HTR-8/SVneo (cell line): Measurements from ENCODE around the gene PPM1J.

Experiments
- DNase-seq: peaks from one replicate; pipeline ENCODE4 v3.0.0; 2011; ENCODE audit warnings: low spot score, mixed read lengths; ENCODE audit not compliant: insufficient read length
- FAIRE-seq: peaks from 2 replicates; lab custom pipeline; 2011; peaks lifted over from hg19 to GRCh38; lab: Jason Lieb, UNC

Gene PPM1J

DNA sequence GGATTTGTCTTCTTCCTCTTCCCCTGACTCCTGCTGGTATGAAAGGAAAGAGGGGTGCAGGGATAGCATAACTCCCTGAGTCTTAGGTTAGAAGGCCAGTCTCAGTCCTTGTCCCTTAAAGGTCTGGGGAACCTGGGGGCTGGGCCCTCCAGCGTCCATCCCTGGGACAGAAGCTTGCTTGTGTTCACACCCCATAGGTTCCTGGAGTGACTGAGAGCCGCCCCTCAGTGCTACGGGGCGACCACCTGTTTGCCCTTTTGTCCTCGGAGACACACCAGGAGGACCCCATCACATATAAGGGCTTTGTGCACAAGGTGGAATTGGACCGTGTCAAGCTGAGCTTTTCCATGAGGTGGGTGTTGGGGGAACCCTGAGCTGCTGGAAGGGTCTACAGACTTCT is 21.3 kb downstream of the PPM1J start:
- DNase-seq (no peak), FAIRE-seq (no peak)

- FAIRE-seq, result no peak
- DNase-seq, result no peak
Observed at GRCh38 chr1:112692681-112693080, 22.5 kb downstream of the PPM1J start.

- no peak for FAIRE-seq
- no peak for DNase-seq
Observed at GRCh38 chr1:112689842-112690237, 25.3 kb downstream of the PPM1J start.

DNA sequence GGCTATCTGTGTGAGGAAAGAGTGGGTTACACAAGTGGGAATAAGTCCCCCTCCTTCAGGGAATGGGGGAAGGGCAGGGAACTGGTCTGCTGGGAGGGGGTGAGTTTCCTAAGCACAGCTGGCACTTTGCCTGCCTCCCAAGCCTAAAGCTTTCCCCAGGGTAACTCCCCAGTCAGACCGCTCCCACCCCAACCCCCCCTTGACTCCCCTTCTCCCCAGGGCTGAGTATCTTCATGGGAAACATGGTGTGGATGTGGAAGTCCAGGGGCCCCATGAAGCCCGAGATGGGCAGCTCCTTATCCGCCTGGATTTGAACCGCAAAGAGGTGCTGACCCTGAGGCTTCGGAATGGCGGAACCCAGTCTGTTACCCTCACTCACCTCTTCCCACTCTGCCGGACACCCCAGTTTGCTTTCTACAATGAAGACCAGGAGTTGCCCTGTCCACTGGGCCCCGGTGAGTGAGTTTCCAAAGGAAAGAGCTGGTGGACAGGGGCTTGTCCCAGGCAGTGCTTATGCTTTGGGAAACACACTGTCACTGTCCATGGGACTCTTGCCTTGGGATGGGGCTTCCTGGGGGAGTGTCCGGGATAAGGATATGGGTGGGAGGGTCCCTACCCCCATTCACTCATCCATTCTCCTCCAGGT is 25.8 kb downstream of the PPM1J start:
- FAIRE-seq, result no peak
- no peak for DNase-seq

- no peak for FAIRE-seq
- DNase-seq, result no peak
Observed at GRCh38 chr1:112688781-112689193, 26.3 kb downstream of the PPM1J start.

DNA sequence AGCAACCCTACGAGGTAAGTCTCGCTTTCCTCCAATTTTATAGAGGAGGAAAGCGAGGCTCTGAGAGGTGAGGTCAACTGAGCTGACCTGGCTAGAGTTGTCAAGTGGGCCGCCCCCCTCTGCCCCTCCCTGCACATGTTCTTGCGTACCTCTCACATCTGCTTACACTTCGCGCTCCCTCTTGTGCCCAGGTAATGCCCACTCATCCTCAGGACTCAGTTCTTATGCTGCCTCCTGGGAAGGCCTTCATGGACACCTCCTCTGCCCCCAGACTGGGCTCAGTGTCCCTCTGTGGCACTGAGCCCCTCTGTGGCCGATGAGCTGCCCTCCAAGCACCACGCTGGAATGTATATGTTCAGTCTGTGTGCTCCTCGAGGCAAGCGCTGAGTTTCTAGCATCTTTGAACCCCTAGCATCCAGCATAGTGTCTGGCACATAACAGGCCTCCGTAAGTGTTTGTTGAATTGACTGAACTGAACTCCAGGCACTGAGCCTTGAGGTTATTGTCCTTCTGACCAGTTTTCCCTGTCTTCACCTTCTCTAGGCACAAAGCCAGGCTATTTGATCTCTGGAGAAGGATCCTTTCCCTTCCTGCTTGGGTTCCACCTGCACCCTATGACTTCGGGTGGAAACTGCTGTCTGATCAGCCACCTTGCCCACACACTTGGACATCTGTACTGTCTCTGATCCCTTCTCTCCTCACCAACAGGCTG is 27.2 kb downstream of the PPM1J start:
- FAIRE-seq (no peak), DNase-seq (no peak)

- FAIRE-seq, result no peak
Observed at GRCh38 chr1:112687361-112687760, 27.8 kb downstream of the PPM1J start.

DNA sequence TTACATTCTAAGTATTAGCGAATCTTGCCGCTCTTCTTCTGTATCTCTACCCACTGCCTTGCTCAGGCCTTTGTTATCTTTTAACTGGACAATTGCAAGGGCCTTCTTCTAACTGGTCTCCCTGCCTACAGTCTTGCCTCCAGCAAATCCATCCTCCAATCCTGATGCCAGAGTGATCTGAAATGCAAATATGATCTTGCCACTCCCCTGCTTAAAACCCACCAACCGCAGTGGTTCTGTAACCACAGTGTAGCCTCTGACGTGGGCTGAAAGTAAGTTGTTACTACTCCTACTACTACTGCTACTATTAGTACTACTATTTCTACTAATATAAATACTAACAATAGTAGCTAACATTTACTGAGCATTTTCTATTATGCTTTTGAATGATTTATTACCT is 28.3 kb downstream of the PPM1J start:
- DNase-seq (no peak), FAIRE-seq (no peak)

More at GRCh38 chr1:112687361-112687760, 27.8 kb downstream of the PPM1J start:
- DNase-seq, result no peak

- no peak for FAIRE-seq
- DNase-seq, result no peak
Observed at GRCh38 chr1:112686417-112686816, 28.7 kb downstream of the PPM1J start.

- no peak for DNase-seq
- no peak for FAIRE-seq
Observed at GRCh38 chr1:112685913-112686312, 29.2 kb downstream of the PPM1J start.

GRCh38 chr1:112678605-112679004 is 36.5 kb downstream of the PPM1J start:
- no peak for DNase-seq
- FAIRE-seq, result no peak

DNA sequence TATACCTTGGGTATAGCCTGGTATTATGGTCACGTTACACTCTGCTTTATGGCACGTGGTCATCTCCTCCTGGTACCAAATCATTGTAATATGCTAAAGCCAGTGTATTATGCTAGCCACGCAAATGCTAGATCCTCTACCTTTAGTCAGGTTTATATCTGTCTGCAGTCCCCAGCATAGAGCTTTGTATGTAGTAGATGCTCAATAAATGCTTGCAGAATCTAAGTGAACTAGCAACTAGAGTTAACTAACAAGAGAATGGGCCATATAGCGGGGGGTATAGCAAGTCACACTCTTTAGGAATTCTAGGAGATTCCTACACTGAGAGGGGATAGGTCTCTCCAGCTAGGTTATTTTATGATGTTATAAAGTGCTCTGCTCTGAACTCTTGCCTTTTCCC is 37.6 kb downstream of the PPM1J start:
- no peak for FAIRE-seq
- no peak for DNase-seq

DNA sequence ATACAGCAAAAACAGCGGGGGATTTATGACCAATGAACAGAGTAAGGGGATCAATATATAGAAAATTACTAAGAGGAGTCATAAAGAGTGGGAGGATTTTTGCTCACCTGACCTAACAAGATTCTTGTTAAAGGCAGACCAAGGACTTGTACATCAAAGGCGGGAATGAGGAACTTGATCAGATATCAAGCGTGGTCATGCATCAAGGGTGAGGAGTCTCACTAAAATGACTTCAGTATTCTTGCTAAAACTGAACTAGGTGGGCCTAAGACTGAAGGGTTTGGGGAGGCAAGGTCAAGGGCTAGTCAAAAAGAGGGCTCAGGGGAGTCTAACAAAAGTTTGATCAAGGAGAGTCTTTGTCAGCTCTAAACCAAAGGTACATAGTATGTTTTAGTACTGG is 38.6 kb downstream of the PPM1J start:
- DNase-seq (no peak), FAIRE-seq (no peak)

DNA sequence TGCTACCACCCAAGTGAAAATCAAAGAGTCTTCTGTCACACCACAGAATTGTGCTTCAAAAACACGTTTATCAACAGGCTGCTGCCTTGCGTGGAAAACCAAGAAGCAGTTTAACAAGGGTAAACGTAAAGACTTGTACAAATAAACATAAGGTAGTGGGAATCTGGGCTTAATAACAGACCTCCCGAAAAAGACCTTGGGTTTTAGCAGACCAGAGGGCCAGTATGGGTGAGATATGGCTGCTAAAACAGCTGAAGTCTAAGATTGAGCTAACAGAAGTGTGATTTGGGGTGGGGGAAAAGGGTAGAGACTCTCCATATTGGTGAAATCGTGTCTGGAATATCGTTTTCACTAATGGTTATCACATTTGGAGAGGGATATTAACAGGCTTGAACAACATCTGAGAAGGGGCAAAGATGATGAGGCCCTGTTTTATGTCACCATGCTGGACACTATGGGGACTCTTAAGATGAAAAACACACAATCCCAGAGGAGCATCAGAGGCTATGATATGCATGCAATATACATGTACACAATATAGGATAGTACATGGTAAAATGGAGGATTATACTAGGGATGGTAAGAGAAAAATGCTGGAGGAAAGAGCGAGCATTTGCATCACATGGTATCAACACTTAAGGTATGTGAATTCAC is 39.3 kb downstream of the PPM1J start:
- no peak for DNase-seq
- FAIRE-seq, result no peak

DNA sequence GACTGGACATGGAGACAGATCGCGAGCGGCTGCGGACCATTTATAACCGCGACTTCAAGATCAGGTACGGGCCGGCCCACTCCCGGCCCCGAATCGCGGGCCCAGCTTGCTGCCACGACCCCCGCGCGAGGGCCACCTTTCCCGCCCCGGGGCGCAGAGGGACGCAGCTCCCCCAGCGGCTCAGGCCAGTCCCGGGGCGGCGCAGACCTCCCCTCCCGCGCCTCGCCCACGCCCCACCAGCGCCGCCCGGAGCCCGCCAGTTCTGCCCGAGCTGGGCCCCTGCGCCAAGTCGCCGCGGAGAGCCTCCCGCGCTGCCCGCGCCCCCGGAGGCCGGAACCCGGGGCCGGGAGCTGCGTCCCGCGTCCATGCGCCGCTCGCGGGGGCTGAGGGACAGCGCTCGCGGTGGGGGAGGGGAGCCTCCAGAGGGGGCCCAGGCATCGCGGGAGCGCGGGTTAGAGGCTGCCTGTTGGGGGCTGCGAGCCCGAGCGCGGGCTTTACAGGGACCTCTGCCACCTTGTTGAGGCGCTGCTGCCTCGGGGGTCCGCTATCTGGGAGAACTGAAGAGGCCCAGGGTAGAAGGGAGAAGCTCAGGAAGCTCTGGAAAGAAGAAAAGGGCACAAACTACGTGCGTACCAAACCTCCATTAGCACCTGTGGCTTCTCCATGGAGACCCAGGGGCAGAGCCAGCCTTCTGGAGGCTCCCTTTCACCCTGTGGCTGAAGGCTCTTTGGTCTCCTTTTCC is 40.0 kb downstream of the PPM1J start:
- FAIRE-seq (no peak), DNase-seq (peak; percentile 21)

- no peak for FAIRE-seq
- peak; percentile 45 for DNase-seq
Observed at GRCh38 chr1:112674440-112674985, 40.6 kb downstream of the PPM1J start, which contains the start of gene MOV10. TSS of gene MOV10 (plus strand) at chr1:112674659. CDS start at chr1:112674913, 254 bp downstream.

DNA sequence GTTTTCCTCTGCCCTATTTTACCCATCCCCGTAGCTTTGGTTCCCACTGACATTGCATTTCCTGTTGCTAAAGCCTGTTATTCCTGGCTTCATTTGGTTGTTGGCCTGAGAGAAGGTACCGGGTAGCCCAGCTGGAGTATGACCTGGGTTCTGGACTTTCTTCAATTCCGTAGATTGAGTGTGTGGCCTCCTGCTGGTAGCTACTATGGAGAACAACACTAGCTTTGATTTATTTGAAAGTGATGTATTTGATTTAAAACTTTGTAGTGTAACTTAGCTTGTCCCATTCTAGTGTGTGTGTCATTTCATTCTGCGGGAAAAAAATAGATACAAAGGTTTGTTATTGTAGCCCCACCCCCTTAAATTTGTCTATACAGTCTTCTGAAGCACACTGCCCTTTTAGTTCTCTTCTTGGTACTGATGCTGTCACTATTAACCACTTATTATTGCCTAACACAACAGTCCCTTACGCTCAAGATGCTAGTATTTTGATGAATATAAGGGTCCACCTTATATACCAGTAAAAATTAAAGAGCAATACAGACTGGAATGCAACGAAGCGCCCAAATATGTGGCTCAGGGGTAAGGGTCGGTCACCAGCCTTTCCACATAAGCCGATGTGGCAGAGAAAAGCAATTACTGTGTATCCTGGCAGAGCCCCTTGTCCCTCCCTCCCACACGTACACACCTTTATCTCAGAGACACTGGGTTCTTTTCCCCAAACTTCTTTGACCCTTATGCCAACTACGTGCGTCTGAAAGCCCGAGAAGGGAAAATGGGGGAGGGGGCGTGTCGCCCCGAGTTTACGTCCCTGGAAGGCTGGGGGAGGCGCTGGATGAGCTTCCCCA is 41.3 kb downstream of the PPM1J start:
- DNase-seq (peak; percentile 21), FAIRE-seq (no peak)

GRCh38 chr1:112672842-112673241 is 42.3 kb downstream of the PPM1J start:
- FAIRE-seq, result no peak
- no peak for DNase-seq

- no peak for FAIRE-seq
- DNase-seq, result no peak
Observed at GRCh38 chr1:112672009-112672408, 43.1 kb downstream of the PPM1J start.
